GM18951 (cell line): ENCODE measurements around the gene CPED1.
"Not testable (repeated sequence)": the region's sequence is repeated elsewhere in the genome, so short reads cannot be mapped to it uniquely, and the experiment has no call there.

Experiments
- POLR2A ChIP-seq: IDR thresholded peaks from 4 replicates; pipeline ENCODE4 v1.6.1; 2011; ENCODE audit warnings: mild to moderate bottlenecking; ENCODE audit not compliant: insufficient read length, insufficient read depth; ENCODE audit errors: extremely low read depth
- in situ Hi-C: fragments of 300-500 bp; cut with MboI; formaldehyde crosslinking; loops from one replicate; pipeline ENCODE4 v1.12.0; 2022; ENCODE audit warnings: low sequenced_read_pairs, mixed read lengths, inconsistent platforms; ENCODE audit not compliant: unreplicated experiment

The CPED1 gene

DNA sequence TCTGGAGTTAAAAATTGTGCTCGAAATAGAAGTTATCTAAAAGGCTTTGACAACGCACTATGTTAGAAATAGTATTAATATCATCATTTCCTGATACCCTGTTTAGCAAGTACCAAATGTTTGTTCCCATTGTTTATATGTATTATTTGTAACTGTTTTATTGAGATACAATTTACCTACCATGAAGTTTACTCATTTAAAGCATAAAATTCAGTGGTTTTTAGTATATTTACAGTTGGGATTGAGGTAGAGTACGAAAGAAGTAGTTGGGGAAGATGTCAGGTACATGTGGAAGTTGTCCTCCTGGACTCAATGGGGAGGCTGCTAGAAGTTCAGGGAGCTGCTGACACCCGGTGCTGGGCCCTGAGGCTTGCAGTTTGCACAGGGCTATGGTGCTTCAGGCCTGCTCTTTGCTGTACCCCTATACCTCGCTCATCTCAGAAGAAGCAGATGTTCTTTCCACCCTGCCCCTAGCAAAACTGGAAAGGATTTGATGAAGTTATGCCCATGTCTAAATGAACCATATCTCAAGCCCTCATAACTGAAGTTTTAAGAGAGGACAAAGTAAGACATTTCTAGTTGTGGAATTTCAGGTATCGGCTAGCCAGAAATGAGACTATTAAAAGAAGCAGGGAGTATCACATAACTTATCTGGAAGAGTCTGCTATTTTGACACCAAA, 315.1 kb downstream of the CPED1 start:
- TF ChIP-seq POLR2A: no peak
- in situ Hi-C loops: no loop called here

DNA sequence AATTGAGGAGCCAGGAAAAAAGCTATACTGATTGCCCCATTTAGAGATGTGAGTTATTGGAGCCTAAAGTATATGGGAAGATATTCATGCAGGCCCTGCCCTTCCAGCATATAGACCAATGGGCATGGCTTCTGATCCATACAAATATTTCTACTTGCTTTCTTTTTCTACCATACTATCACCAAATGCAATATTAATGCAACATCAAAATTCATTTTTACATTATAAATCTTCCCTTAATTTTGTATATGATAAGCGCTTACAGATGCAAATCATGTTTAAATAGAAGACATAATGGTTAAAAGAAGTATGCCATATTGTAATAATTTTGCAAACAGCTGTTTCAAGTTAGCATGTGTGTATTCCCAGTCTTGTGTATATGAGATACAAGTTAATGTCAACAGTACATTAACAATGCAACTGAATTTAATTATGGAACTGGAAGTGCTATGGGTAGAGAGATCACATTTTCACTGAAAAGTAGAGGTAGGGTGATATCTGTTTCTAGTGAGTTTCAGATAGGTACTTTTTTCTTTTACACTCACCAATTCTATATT, 315.7 kb downstream of the CPED1 start:
- TF ChIP-seq POLR2A: no peak
- in situ Hi-C loops: no loop called here

DNA sequence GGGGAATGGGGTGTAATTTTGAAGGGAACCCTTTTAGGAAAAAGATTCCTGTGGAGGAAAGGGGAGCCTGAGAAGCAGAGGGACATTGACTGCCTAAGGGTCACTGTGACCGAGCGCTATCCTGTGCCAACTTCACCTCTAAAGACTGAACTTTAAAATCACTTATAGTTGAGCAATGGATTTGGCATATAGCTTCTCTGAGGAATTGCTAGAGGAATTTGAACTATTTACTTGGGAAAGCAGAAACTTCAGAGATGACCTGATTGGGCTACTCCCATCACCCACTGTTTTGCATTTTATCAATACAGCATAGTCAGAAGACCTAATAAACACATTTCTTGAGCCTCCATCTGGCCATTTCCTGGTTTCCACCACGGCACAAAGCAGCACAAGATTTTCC, 316.6 kb downstream of the CPED1 start:
- in situ Hi-C loops: no loop called here

DNA sequence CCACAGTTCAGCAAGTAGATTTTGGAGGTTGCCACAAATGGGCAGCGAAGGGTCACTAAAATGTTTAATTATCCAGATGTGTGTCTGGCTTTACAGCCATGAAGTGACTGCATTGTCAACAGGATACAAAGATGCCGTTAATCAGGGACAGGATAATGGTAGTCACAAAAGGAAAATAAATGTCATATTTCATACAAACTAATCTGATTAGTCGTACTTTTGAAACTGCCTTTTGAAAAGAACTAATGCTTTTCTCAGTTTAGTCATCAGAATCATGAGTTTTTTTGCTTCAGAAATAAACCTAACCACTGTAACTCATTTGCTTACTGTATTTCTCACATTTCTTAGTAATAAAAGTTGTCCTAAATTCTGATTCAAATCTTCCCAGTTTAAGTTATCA, 318.1 kb downstream of the CPED1 start:
- in situ Hi-C loops: no loop called here
- TF ChIP-seq POLR2A: no peak

More for the DNA sequence above, 316.6 kb downstream of the CPED1 start:
- no peak for TF ChIP-seq POLR2A

DNA sequence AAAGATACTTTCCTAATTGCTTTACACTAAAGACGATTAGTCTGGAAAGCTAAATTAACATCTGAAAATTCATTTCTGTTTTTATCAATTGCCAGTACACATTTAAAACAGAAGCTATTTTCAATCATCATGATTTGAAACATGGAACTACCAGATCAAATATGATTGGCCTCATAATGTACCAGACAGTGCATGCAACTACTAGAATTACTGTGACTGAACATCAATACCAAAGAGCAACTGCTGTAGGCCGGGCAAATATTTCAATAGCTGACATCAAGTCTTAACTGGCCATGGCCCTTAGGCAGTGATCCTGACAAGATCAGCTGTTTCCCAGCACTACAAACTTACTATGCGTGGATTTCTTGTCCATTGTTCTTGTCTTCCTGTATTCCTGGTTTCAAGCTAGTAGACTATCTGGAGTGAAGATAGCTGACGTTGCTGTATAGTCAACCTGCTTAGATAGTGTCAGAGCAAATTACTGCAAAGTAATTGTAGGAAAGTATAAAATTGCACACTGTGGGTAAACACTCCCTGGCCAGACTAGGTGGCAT, 318.6 kb downstream of the CPED1 start:
- in situ Hi-C loops: no loop called here
- no peak for TF ChIP-seq POLR2A

DNA sequence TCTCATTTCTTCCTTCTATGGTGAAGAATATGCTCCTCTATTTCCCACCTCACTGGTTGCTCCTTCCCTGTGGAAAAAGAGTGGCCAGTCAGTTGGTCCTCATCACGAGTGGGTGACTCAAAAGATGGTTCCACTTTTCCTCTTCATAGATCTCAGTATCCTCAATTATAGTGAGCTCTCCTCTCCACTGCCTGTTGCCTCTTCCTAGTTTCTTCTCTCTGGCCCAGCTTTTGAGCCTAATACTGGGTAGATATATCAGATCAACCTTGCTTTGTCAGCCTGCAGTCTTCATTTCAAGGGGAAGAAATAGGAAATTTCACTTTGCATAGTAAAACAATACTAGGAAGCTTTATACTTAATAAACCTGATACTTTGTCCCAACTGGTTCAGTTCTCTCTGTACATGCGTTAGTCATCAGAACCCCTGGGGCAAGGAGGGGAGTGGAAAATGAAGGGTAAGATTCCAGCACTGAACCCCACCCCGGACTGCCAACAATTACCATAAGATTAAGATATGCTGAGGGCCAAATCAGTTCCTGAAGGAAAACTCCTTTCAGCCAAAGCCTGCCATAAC, 324.8 kb downstream of the CPED1 start:
- no peak for TF ChIP-seq POLR2A
- in situ Hi-C loops: no loop called here

DNA sequence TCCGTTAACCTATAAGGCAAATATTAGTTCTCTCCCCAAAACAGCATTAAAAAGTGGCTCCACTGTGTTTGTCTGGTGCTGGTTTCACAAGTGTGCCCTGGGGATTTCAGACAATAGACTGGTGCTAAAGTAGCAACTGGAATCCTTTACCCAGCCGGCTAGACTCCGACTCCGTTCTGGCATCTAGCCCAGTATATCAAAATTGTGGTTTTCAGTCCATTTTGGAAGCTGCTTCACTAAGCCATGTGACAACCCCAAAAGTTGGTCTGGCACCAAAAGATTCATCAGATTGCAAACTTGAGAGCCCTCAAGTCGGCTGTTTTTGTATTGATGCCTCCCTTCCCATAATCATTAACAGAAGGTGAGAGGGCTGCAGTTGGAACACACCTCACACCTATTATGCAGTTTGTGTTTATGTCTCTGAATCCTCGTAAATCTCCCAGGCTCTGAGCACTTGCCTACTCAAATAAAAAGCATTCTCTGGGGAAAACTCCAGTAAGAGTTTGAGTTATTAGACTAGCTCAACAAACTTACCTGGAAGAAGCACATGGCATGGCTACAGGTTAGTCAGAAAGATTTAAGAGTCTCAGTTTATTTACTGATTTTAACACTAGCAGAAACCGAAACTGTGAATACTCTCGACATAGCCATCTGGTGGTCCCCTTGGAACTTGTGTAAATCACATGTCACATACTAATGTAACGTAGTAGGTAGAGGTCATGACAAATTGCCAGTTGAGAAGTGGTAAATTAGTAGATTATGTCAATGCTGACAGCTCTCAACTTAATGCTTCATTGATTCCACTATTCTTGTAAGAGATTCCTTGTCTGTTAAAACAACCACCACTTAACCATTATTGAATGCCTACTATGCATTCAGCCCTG, 325.5 kb downstream of the CPED1 start:
- in situ Hi-C loops: no loop called here
- TF ChIP-seq POLR2A: no peak

DNA sequence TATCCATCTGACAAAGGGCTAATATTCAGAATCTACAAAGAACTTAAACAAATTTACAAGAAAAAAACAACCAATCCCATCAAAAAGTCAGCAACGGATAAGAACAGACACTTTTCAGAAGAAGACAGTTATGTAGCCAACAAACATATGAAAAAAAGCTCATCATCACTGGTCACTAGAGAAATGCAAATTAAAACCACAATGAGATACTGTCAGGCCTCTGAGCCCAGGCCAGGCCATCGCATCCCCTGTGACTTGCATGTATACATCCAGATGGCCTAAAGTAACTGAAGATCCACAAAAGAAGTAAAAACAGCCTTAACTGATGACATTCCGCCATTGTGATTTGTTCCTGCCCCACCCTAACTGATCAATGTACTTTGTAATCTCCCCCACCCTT, 326.7 kb downstream of the CPED1 start:
- in situ Hi-C loops: not testable (repeated sequence)

DNA sequence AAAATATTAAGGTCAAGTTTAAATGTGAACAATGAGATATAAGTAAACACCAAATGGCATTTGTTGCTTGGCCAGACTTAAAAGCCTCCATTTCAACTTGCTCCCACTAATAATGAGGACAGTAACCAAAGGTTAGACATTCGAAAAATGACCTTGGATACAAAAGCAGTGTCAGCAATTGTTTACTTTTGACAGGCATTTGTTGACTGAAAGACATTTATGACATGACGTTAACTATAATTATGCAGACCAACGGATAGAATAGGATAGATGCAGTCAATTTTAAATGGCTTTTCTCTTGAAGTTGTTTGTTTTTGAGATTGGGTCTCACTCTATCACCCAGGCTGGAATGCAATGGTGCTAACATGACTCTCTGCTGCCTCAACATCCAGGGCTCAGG, 333.9 kb downstream of the CPED1 start:
- in situ Hi-C loops: no loop called here
- no peak for TF ChIP-seq POLR2A

DNA sequence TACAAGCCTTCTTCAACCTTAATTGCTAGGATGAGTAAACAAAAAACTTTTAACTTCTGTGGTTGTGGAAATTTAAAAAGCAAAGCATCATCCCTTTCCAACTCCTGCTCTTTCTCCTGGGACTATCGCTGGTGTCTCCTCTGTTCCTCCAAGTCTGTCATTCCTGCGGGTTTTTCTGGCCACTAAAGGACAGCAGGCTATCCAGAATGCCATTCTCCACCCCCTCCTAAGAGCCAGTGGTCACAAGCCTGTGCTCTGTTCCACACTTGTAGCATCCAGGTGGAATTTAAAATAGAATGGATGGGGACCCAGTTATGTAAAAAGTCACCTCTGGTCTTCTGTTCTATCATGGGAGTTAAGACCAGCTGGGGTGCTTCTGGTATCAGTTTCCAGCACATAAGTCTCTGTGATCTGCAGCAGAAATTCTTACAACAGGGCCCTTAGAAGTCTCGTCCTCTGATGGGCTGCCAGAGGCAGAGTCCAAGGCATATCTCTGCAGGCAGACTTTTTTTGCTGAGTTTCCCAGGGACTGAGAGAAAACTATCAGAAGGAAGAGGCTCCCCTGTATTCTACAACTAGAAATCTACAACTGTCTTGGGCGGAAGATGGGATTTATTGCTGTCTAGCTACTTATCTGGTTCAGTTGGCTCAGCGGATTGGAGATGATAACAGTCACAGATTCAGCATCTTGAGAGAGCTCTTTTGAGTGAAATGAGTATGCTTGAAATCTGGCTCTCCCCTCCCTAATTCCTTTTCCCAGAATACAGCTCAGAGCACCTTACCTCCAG, 335.2 kb downstream of the CPED1 start:
- no peak for TF ChIP-seq POLR2A
- in situ Hi-C loops: no loop called here

DNA sequence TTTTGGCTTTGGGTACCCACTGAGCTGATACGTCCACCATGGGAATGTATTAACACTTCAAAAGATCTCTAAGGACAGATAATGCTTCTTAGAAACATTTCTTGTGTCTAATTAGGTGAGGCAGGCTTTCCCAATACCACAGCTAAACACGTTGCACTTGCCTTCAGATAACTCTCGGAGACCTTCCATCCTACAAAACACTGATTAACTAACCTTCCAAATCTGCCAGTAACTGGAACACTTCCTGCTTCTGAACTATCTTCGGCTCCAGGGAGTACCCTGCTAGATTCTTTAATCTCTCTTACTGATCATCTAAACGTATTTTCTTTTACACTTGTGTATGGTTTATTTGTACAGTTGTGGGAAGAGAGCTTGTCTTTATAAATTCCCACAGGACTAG, 339.2 kb downstream of the CPED1 start:
- no peak for TF ChIP-seq POLR2A
- in situ Hi-C loops: loop anchor here (25.0 kb wide), 1 partner anchor 190 kb away; no protein-coding TSS in a partner anchor

DNA sequence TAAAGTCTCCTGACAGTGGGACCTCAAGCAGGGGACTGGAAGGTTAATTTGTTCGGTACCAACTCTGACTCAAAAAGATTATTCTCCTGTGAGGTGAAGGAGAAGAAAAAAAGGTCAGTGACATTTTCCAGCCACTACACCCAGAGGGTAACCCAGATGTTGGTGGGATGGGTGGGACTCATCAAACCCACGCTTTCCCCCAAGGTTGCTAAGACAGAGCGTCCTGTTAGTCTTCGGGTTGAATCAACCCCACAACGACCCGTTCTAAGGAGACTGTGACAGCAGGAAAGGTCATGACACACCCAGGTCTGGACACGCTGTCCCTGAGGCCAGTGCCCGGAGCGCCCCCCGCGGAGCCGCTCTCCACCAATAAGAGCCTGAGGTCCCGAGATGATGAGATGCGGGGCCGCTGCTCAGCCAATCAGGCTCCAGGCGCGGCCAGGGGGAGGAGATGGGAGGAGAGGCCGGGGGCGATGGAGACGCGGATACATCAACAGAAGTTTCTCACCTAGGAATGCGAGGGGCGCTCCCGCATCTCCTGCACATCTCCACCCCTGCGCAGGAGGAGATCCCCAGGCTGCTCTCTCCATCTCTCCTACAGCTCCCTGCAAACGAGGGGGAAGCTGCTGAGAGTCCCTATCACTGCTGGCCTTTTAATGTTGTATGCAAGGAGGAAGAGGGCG, 340.1 kb downstream of the CPED1 start, which contains the start of gene WNT16:
Gene WNT16, plus strand, starts transcription at position 493 of the 683 bp plus-strand sequence. CDS start 293 bp downstream, outside the sequence.
- in situ Hi-C loops: loop anchor here (25.0 kb wide), 1 partner anchor 191 kb away; no protein-coding TSS in a partner anchor
- TF ChIP-seq POLR2A: no peak
